Neural cell (in vitro differentiated cells): ENCODE results near the gene ERICH4.

ENCODE experiments used
- CTCF ChIP-seq: fragments of 450-650 bp; IDR thresholded peaks from 2 replicates; pipeline ENCODE4 v1.5.1; 2014; ENCODE audit warnings: antibody characterized with exemption, mild to moderate bottlenecking, moderate library complexity; ENCODE audit not compliant: poor library complexity, severe bottlenecking
- EZH2 ChIP-seq: fragments of 200-600, 300-800 bp; shearing (Covaris generic), sonication (generic); IDR thresholded peaks from 2 replicates; pipeline ENCODE4 v1.6.1; 2014; ENCODE audit warnings: antibody characterized with exemption, low read length, borderline replicate concordance, mild to moderate bottlenecking; ENCODE audit not compliant: insufficient read depth, poor library complexity, severe bottlenecking
- POLR2AphosphoS5 ChIP-seq: IDR thresholded peaks from 2 replicates; pipeline ENCODE4 v1.6.1; 2012
- RAD21 ChIP-seq: fragments of 450-650 bp; conservative IDR thresholded peaks from 2 replicates; pipeline ENCODE4 v1.6.1; 2014; ENCODE audit warnings: antibody characterized with exemption, mild to moderate bottlenecking, moderate library complexity

GRCh38 chr19:41421314-41421713, 21.6 kb upstream of the ERICH4 start:
- TF ChIP-seq CTCF (no peak), EZH2 (no peak), RAD21 (no peak), POLR2AphosphoS5 (no peak)
